Activated CD8-positive, alpha-beta memory T cell treated with anti-CD3 and anti-CD28 coated beads, Interleukin-2, amount 50 U/mL, for 48 hours (primary cell): ENCODE results near the gene LCN1.

ENCODE experiments used
- DNase-seq: peaks from one replicate; pipeline ENCODE4 v3.0.0-alpha.2; 2020

Gene LCN1

GRCh38 chr9:135489188-135489906 lies 31.9 kb upstream of the LCN1 start:
- DNase-seq: no peak

GRCh38 chr9:135490166-135490870 lies 30.9 kb upstream of the LCN1 start:
- DNase-seq: no peak

DNA sequence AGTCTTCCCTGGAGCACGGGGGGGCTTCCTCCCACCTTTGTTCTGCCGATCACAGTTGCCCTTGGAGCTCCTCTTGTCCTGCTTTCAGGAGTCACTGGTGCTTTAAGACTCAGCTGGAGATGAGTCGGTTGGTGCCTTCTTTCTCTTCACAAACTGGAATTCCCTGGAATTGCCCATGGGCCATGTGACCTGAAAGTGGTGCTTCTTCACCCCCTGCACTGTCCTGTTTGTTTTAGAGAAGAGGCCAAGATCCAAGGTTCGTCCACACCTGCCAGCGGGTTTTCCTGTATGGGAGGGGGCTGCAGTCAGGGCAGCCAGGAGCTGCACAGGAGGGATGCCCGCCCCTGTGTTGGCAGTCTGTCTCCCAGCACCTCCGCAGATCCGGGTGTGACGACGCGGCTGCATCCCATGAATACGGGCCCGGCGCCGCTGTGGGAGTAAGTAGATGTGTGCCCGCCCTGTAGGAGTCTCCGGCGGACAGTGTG lies 30.2 kb upstream of the LCN1 start:
- DNase-seq: no peak

DNA sequence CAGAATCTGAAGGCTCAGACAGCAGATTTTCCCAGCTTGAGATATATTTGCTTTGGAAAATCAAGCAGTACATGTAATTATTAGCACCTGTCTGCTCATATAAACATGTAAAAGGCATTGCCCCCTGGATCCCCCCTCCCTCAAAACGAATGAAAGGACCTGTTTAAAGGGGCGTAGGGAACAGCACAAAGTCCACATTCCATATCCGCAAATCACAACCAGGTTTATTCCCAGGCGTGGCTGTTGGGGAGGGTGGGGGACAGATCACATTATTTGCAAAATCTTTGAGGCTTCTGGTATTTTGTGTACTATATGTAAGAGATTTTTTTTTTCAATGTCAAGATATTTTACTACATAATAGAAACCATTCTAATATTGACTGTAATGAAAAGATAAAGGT lies 29.5 kb upstream of the LCN1 start:
- no peak for DNase-seq

DNA sequence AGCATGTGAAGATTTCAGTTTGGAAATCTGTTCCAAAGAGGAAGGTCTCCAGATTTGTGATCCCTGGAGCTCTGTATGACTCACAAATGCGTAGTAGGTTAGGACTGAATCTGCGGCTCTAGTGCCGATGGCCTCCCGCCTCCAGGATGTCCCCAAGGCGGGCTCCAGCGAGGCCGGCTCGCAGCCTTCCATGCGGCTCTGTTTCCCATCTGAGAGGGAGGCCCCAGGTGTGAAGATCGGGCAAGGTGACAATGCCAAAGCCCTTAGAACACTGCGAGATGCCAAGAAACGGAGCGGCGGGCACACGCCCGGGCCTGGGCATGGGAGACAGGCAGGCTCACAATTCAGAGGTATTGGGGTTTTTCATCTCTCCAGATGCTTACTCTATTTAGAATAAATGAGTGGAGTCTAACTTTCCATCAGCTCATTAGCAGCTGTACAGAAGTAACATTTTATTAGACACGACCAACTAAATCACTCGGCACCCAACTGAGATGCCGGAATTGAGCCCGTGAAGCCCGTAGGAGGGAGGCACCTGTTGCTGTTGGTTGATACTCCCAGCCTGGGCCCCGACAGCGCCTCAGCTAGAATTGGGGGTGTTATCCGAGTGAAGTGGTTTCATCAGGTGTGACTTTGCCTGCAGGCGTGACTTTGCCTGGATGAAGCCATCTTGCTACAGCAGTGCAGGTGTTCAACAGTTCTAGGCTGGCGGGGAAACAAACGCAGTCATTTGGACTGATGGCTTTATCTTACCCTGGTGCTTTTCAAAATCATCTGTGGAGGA lies 28.2 kb upstream of the LCN1 start:
- no peak for DNase-seq

GRCh38 chr9:135494791-135495559 lies 26.3 kb upstream of the LCN1 start:
- DNase-seq: no peak

GRCh38 chr9:135498381-135499126 lies 22.7 kb upstream of the LCN1 start:
- DNase-seq: no peak

DNA sequence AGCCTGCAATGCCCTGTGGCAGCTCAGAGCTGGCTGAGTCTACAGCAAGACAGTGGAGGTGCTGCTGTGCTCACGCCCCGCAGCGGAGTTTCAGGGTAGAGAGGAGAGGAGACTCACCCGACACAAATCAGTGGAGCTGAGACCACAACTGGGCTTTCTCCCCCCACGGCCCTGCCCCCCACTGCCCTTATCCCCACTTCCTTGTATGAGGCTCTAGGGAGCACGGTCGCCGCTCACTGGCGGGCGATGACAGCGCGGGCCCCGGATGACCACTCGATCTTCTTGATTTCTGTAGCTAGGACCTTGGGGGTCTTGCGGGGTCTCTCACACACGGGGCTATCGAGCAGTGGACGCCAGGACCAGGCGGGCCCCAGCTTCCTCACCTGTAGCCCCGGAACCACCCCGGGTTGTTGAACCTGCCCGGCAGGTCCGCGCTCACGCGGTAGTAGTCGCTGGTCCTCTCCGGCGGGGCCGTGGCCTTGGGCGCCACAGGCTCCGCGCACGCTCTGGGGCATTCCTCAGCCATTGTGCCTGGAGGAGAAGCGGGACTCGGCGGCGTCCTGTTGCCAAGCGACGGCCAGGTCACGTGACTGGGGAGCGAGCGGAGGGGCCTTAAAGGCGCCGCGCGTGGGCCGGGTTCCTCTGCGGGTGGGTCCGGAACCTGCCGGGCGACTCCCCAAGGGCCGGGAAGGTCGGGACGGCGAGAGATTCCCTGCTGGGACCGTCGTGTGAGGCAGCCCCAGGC lies 21.7 kb upstream of the LCN1 start:
- peak; percentile 91 for DNase-seq

GRCh38 chr9:135500071-135500524 lies 21.1 kb upstream of the LCN1 start:
- DNase-seq: no peak

DNA sequence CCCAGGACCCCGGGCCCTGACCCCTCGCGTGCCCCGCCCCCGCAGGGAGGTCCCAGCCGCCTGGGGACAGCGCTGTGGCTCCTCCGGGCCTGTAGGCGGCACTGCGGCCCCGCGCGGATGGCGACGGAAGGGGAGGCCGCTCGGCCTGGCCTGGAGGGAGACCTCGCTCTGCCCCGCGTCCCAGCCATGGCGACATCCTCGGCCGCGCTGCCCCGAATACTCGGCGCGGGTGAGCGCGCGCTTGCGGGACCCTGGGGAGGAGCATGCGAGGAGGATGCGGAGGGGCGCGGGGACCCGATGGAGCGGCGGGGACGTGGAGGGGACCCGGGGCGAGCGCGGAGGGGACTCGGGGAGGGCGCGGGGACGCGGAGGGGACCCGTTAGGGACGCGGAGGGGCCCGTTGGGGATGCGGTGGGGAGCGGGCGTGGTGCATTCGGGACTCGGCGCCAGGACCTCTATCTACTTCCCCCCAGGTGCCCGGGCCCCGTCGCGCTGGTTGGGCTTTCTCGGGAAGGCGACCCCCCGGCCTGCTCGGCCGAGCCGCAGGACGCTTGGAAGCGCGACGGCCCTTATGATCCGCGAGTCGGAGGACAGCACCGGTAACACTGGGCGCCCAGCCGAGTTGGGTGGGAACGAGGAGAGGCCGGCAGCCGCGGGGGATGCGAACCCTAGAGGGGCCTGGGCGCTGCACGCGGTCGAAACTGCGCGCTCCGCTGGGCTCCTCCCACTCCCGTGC lies 20.5 kb upstream of the LCN1 start, which contains the start of gene MRPS2:
Gene MRPS2, plus strand, starts transcription at position 158 of the 736 bp plus-strand sequence. Its CDS starts 29 bp downstream, at position 187.
- DNase-seq: peak; percentile 93

- no peak for DNase-seq
Measured at GRCh38 chr9:135501261-135502167, 19.7 kb upstream of the LCN1 start.

GRCh38 chr9:135502168-135502872 lies 18.9 kb upstream of the LCN1 start:
- DNase-seq: no peak

DNA sequence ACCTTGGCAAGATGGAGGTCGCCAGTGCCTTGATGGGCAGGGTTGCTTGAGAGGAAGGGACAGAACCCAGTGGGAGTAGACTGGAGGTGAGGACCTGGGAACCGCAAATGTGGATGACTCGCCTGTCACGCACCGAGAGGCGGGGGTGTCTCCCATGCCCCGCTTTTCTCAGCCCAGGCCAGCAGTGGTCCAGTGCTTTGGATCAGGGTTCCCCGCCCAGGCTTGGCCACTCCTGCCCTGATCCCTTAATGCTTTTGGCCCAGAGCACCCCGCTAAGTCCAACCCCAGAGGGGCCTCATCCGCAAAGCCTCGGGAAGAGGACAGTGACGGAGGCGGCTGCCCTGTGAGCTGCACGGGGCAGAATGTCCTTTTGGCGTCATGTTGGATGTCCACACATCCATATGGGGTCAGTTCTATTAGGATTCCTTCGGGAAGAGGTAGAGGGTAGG lies 18.3 kb upstream of the LCN1 start:
- DNase-seq: no peak

DNA sequence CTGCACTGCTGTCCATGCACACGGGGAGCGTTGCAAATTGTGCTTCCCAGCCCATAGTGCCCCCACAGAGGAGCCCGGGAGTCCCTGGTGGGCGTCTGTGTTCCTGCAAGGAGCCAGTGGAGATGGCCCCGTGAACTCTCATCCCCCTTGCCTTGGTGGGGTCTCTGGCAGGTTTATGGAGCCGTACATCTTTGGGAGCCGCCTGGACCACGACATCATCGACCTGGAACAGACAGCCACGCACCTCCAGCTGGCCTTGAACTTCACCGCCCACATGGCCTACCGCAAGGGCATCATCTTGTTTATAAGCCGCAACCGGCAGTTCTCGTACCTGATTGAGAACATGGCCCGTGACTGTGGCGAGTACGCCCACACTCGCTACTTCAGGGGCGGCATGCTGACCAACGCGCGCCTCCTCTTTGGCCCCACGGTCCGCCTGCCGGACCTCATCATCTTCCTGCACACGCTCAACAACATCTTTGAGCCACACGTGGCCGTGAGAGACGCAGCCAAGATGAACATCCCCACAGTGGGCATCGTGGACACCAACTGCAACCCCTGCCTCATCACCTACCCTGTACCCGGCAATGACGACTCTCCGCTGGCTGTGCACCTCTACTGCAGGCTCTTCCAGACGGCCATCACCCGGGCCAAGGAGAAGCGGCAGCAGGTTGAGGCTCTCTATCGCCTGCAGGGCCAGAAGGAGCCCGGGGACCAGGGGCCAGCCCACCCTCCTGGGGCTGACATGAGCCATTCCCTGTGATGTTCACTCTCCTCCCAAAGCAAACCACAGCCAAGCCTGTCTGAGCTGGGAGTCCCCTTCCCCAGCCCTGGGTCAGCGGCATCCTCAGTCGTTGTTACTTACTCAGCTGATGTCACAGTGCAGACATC lies 17.6 kb upstream of the LCN1 start:
- no peak for DNase-seq

- peak; percentile 78 for DNase-seq
Measured at GRCh38 chr9:135504262-135505243, 16.7 kb upstream of the LCN1 start.
